GM21723 (cell line): ENCODE results near the gene CP.
A peak's percentile ranks its signal among the peaks of the same experiment; 100 is the strongest.
"Not testable (repeated sequence)": the region's sequence is repeated elsewhere in the genome, so short reads cannot be mapped to it uniquely, and the experiment has no call there.

ENCODE experiments used
- ATAC-seq: cut with Tn5 transposase; IDR thresholded peaks from one replicate; pipeline ENCODE4 v1.9.1; 2021; ENCODE audit warnings: mild to moderate bottlenecking, moderate library complexity; ENCODE audit not compliant: unreplicated experiment

Gene CP

GRCh38 chr3:149221783-149222517 is at the start of gene CP:
TSS of gene CP (minus strand) at chr3:149221829. CDS start at chr3:149221792, 37 bp downstream.
- no peak for ATAC-seq

- no peak for ATAC-seq
Measured at GRCh38 chr3:149270180-149270579, 48.6 kb upstream of the CP start.

GRCh38 chr3:149269687-149270086 is 48.1 kb upstream of the CP start:
- ATAC-seq = no peak

- peak; percentile 61 for ATAC-seq
Measured at GRCh38 chr3:149267565-149267964, 45.9 kb upstream of the CP start.

GRCh38 chr3:149266736-149267135 is 45.1 kb upstream of the CP start:
- no peak for ATAC-seq

GRCh38 chr3:149263856-149264255 is 42.2 kb upstream of the CP start:
- no peak for ATAC-seq

- no peak for ATAC-seq
Measured at GRCh38 chr3:149258714-149259113, 37.1 kb upstream of the CP start.

GRCh38 chr3:149258298-149258697 is 36.7 kb upstream of the CP start:
- ATAC-seq = no peak

- no peak for ATAC-seq
Measured at GRCh38 chr3:149252272-149252671, 30.6 kb upstream of the CP start.

GRCh38 chr3:149251186-149251585 is 29.6 kb upstream of the CP start:
- no peak for ATAC-seq

GRCh38 chr3:149247929-149248691 is 26.5 kb upstream of the CP start:
- ATAC-seq = peak; percentile 54

- ATAC-seq = no peak
Measured at GRCh38 chr3:149247008-149247710, 25.5 kb upstream of the CP start.

GRCh38 chr3:149245738-149246451 is 24.3 kb upstream of the CP start:
- peak; percentile 77 for ATAC-seq

- peak; percentile 35 for ATAC-seq
Measured at GRCh38 chr3:149243540-149243939, 21.9 kb upstream of the CP start.

GRCh38 chr3:149239357-149239936 is 17.8 kb upstream of the CP start:
- ATAC-seq = no peak

- not testable (repeated sequence) for ATAC-seq
Measured at GRCh38 chr3:149238268-149238667, 16.6 kb upstream of the CP start.

- no peak for ATAC-seq
Measured at GRCh38 chr3:149235599-149236424, 14.2 kb upstream of the CP start.

- no peak for ATAC-seq
Measured at GRCh38 chr3:149234671-149235245, 13.1 kb upstream of the CP start.

GRCh38 chr3:149233323-149233722 is 11.7 kb upstream of the CP start:
- ATAC-seq = no peak
